EL (cell line): ENCODE results near the gene YPEL1.
"Not testable (repeated sequence)": the region's sequence is repeated elsewhere in the genome, so short reads cannot be mapped to it uniquely, and the experiment has no call there.

ENCODE experiments used
- DNase-seq: peaks from one replicate; pipeline ENCODE4 v3.0.0-alpha.2; 2016

Gene YPEL1

DNA sequence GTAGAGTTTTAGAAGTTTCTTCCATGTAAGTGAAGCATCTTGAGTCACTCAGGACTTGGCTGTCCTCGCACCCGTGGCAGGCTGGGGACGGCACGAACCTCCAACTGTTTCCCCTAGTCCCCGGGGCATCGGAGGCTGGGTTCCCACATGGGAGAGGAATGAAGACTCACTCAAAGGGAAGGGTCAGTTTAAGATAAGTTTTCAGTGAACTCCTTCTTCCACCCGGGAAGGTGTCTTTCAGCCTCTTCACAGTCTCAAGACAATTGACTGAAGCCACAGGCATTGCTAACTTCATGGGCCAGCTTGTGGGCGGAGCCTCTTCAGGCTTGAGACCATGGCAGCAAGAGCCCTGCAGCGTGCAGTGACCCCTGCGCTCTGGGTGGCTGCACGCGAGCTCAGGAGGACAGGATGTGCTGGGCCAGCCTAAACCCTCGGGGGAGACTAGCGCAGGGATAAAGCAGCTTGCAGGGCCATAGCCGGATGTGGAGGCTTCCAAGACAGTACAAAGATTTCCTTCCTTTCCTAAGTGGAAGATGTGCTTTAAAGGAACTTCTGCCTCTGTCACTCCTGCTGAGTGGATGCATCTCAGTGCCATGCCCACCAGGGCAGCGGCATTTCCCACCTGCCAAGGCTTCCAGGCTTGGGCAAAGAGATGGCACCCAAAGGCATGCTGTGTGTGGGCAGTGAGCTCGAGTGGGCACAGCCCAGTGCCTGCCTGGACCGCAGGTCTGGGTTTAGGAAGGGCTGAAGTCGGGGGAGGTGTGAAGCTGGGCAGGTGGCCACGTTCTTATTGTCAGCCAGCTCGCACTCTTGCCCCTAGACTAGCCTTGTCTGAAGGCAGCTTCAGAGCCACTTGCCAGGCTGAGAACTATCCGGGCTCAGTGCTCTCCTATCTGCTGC is 36.9 kb downstream of the YPEL1 start:
- DNase-seq = peak; percentile 80

- peak; percentile 52 for DNase-seq
These were observed 37.7 kb downstream of the YPEL1 start for GRCh38 chr22:21697880-21698279.

DNA sequence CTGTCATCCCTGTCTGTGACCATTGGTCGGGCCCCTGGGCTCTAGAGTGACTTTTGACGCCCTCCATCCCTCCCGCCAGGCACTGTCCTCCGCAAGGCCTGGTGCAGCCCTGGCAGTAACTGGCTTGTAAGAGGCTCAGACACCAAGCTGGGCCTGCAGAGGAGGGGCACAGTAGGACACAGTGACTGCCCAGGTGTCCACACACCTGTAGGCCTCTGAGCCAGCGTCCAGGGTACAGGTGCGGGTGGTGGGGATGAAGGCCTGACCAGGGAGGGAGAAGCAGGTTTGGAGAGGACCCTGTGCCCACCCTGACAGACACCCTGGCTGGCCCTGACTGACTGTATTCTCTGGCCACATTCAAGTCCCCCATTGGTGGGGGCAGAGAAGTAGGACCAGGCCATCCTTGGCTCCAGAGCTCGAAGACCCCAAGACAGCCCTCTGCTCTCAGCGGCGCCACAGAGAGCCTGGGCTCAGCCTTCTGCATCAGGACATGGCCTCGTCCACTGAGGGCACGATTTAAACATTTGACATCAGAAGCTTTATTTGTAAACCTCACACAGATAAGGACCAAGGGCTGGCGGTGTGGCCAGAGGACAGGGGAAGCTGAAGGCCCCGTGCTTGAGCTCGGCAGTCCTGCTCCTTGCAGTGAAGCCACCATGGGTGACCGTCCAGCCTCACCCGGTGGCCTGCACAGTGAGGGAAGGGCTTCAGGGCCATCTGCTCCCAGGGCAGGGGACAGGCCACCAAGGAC is 38.4 kb downstream of the YPEL1 start:
- no peak for DNase-seq

GRCh38 chr22:21696115-21696514 is 39.5 kb downstream of the YPEL1 start:
- DNase-seq = no peak

DNA sequence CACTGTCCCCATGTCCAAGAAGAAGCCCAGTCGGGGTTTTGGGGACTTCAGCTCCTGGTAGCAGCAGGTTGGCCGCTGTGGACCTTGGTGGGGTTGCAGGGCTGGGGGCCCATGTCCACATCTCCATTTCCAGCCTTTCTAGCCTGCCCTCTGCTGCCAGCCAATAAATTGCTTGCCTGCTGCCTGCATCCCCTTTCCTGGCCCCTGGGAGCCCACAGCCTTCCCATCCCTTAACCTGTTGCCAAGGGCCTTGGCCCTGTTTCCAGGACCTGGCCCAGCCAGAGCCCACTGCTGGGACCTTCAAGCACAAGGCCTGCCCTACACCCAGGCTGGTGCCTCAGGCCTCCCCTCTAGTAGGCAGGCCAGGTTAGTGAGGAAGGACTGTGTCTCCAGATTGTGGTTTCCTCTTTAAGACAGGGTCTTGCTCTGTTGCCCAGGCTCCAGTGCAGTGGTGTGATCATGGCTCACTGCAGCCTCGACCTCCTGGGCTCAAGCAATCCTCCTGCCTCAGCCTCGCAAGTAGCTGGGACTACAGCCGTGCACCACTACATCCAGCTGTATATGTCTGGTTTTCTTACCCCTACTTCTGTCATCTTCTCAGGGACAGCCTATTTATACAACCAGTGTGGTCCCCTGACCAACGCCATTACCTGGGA is 40.0 kb downstream of the YPEL1 start:
- no peak for DNase-seq

GRCh38 chr22:21694795-21695429 is 40.7 kb downstream of the YPEL1 start:
- no peak for DNase-seq

DNA sequence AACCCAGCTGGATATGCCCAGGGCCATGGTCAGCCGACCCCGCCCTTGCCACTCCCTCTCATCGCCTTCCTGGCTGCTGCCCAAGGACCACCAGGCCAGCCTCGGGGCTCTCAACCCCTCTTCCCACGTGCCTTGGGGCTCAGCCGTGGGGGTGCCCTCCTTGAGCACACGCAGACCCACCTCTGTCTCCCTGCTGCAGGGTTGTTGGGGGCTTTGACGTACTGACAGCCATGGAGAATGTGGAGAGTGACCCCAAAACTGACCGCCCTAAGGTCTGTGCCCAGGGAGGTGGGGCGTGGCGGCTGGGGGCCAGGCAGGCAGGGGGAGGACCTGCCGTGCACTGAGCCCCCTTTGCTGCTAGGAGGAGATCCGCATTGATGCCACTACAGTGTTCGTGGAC is 41.2 kb downstream of the YPEL1 start:
- DNase-seq = no peak

- DNase-seq = no peak
These were observed 41.6 kb downstream of the YPEL1 start for GRCh38 chr22:21693999-21694341.

- DNase-seq = no peak
These were observed 42.1 kb downstream of the YPEL1 start for GRCh38 chr22:21693333-21693998.

DNA sequence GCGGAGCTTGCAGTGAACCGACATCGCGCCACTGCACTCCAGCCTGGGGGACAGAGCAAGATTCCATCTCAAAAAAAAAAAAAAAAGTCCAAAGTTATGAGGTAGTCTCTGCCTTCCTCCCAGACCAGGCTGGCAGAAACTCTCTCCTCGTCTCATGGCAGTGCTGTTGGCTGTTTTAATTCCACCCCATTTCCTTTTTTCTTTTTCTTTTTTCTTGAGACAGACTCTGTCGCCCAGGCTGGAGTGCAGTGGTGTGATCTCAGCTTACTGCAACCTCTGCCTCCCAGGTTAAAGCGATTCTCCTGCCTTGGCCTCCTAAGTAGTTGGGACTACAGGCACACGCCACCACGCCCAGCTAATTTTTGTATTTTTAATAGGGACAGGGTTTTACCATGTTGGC is 42.7 kb downstream of the YPEL1 start:
- DNase-seq = not testable (repeated sequence)

- DNase-seq = no peak
These were observed 43.8 kb downstream of the YPEL1 start for GRCh38 chr22:21691816-21692215.

- no peak for DNase-seq
These were observed 45.2 kb downstream of the YPEL1 start for GRCh38 chr22:21690401-21690801.

DNA sequence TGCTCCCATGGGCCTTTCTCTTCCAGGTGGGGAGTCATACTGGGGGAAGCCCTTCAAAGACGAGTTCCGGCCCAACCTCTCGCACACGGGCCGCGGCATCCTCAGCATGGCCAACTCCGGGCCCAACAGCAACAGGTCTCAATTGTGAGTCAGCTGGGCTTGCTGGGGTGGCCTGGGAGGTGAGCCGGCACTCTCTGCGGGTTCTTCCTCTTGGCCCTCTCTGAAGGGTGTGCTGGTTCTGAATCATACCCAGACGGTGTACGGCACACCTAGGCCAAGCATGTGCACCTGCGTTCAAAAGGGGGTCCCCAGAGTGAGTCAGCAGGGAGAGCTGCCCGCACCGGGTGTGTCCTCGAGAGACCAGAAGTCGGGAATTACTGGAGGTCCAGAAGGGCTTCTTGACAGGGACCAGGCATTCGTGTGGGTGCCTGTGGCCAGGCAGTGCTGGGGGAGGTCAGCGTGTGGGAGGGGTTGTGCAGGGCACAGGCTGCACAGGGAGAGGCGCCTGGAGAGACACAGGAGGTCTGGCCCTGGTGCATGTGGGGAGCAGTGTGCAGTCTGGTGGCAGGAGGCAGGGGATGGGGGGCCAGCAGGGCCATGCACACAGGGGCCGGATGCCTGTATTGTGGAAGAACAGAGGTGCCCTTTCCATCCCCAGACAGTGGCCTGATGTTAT is 46.8 kb downstream of the YPEL1 start:
- no peak for DNase-seq

DNA sequence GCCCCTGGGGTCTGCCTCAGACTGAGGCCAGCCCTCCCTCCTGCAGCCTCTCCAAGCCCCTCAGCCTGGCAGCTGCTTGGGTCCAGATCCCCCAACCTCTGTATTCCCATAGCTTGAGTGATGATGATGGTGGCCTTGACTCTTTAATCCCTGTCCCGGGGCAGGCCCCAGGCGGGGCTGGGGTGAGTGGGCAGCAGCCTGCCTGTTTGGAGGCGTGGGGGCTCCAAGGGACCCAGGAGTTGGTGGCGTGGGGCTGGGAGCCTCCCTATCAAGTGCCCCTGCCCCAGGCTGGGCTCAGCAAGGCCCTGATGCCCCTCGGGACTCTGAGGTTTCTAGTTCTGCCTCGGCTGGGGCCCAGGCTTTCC is 47.3 kb downstream of the YPEL1 start:
- DNase-seq = no peak

- DNase-seq = no peak
These were observed 47.8 kb downstream of the YPEL1 start for GRCh38 chr22:21687685-21688259.

DNA sequence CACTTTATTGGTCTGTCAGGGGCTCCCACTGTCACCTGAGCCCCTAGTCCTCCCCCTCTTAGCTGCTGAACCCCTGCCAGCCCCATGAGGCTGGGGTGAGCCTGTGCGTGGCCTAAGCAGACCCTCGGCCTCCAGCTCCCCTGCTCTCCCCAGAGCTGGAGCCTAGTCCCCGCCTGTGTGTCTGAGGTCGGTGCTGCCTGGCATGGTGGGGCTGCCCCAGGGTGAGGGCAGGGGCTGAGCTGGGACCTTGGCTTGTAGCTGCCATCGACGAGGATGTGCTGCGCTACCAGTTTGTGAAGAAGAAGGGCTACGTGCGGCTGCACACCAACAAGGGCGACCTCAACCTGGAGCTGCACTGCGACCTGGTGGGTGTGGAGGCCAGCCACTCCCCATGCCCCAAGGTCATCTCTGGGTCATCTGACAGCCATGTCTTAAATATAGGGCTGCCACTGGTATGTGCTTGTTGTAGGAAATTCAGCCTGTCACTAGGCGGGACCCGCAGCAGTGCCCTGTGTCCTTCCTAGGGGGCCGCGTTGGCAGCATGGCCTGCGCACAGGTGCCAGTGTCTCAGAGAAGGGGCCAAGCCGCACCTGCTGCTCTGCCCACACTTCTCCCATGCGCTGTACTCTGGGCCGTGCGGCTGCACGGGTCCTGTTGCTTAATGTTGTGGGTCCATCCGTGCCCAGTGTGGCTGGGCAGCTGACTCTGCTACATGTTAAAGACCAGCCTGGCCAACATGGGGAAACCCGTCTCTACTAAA is 48.8 kb downstream of the YPEL1 start:
- no peak for DNase-seq

GRCh38 chr22:21686193-21686608 is 49.4 kb downstream of the YPEL1 start:
- no peak for DNase-seq

- DNase-seq = no peak
These were observed 50.5 kb downstream of the YPEL1 start for GRCh38 chr22:21685164-21685513.

- no peak for DNase-seq
These were observed 51.0 kb downstream of the YPEL1 start for GRCh38 chr22:21684492-21685163.

DNA sequence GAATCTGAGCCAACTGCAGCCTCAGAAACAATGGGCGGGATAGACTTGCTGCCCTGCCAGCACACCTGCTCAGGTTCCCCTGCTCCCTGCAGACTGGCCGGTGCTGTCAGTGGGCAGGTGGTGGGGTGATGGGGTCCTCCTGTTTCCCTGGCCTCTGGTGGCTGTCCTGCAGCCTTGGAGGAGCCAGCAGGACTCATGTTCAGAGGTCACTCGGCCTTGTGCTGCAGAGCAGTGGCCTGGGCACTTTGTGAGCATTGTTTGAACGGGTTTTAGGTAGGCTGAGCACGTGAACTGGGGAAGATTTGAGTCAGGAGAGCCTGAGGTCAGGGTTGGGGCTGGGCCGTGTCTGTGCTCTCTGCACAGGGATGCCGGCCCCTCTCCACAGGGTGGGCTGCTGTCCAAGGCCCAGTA is 52.2 kb downstream of the YPEL1 start:
- DNase-seq = no peak
